Testis (tissue), 3 donors: ENCODE data around the gene NFIB. TPM values are rescaled to one million over a fixed set of nuclear protein-coding genes. Genes with fewer than 3 reads are reported as not detected.

Experiments used
- DNase-seq: peaks from one replicate; pipeline ENCODE4 v3.0.0-alpha.2; 2019
- H3K27ac ChIP-seq, 2 donors: fragments of 200-600 bp; sonication (generic); one replicate each; pipeline ENCODE4 v1.5.1; 2019
- H3K27me3 ChIP-seq: fragments of 200-600 bp; sonication (generic); one replicate; pipeline ENCODE4 v1.5.1; 2019
- H3K36me3 ChIP-seq: fragments of 200-600 bp; sonication (generic); one replicate; pipeline ENCODE4 v1.5.1; 2017; ENCODE audit warnings: low read depth; ENCODE audit errors: missing control alignments
- H3K4me1 ChIP-seq: fragments of 200-600 bp; sonication (generic); one replicate; pipeline ENCODE4 v1.5.1; 2019
- H3K4me3 ChIP-seq, 2 donors: fragments of 200-600 bp; sonication (generic); one replicate each; pipeline ENCODE4 v1.5.1; 2017 to 2019
- H3K9me3 ChIP-seq: fragments of 200-600 bp; sonication (generic); one replicate; pipeline ENCODE4 v1.5.1; 2017
- CTCF ChIP-seq, 3 experiments: fragments of 450-650 bp in 2 of 3; fragments of 200-600 bp in 1 of 3; sonication (generic) in 1 of 3; IDR thresholded peaks; one replicate each; pipeline ENCODE4 v1.5.1; 2016 to 2019; ENCODE audit warnings: antibody characterized with exemption in 3 of 3, mild to moderate bottlenecking in 2 of 3, moderate library complexity in 1 of 3
- POLR2A ChIP-seq: fragments of 450-650 bp; IDR thresholded peaks from one replicate; pipeline ENCODE4 v1.6.1; 2017; ENCODE audit warnings: antibody characterized with exemption, mild to moderate bottlenecking, moderate library complexity
- WGBS, 2 donors: methylation state at CpG; one replicate each; pipeline ENCODE4 v1.1.5; 2018; 5-methylcytosine and 5-hydroxymethylcytosine counted together
- intact Hi-C: fragments of 100-400 bp; cut with DNase I; formaldehyde crosslinking; loops from one replicate; pipeline ENCODE4 v1.15.1; 2023; ENCODE audit warnings: low total_unique reads
- polyA plus RNA-seq: library from polyadenylated mRNA; stranded (reverse); fragments of 350-450 nt; fragmentation: Illumina TruSeq; extraction: RNeasy Lipid Tissue Mini Kit (QIAGEN cat#74804); gene quantifications from one replicate; pipeline ENCODE4 v1.2.3, GENCODE V29; 2014; ENCODE audit warnings: low read depth, low replicate concordance; ENCODE audit not compliant: insufficient read depth
- total RNA-seq, 2 donors: library from RNA; depleted of rRNA; stranded (reverse); fragments of >200 nt; gene quantifications; one replicate each; pipeline ENCODE4 v1.2.3, GENCODE V29; 2016

Gene NFIB
- total and polyA plus RNA-seq, 3 donors from 2014 or later = 8.4 to 34.7 (median 23.1) TPM

- Histone ChIP-seq H3K36me3 (no peaks in the 10 kb centered on the region), H3K9me3 (no peaks in the 10 kb centered on the region), H3K27me3 (no peaks in the 10 kb centered on the region), H3K27ac (no peak overlapping the region), H3K4me3 (no peak overlapping the region), H3K4me1 (no peaks in the 10 kb centered on the region)
- DNase-seq = no peak
- intact Hi-C loops = no loop called here
- WGBS, 2 donors = 73 to 86% methylated on average over 5 of the region's 5 CpGs
- no peak for TF ChIP-seq POLR2A
- TF ChIP-seq CTCF (IDR thresholded peaks at IDR 0.05) = no peak
Measured at GRCh38 chr9:14278291-14278721, 35.6 kb downstream of the NFIB start.

- H3K4me1 ChIP-seq = no peaks in the 10 kb centered on the region
- H3K4me3 ChIP-seq = no peak overlapping the region
- TF ChIP-seq CTCF (IDR thresholded peaks at IDR 0.05) = no peak
- TF ChIP-seq POLR2A = no peak
- H3K27me3 ChIP-seq = no peaks in the 10 kb centered on the region
- H3K9me3 ChIP-seq = no peaks in the 10 kb centered on the region
- no peak overlapping the region for H3K27ac ChIP-seq
- no peaks in the 10 kb centered on the region for H3K36me3 ChIP-seq
- 75 to 78% methylated on average over 3 of the region's 3 CpGs for WGBS, 2 donors
- intact Hi-C loops = no loop called here
- no peak for DNase-seq
Measured at GRCh38 chr9:14277761-14278160, 36.2 kb downstream of the NFIB start.

DNA sequence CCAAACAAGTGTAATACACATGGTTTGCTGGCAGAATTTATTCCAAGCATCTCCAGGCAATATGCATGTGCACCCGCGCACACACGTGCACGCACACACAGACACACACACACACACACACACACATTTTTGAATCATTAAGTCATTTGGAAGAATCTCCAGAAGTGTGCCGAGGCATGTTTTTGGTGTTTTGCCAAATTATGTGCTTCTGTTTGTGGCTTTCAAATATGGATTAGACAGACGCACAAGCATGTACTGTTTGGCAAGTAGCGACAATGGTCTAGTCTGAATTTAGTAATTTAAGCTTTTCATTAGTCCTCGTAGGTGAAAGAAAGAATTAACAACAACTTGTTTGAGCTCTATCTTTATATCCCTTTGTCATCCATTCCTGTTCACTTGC, 36.7 kb downstream of the NFIB start:
- Histone ChIP-seq H3K27ac (no peak overlapping the region), H3K27me3 (no peaks in the 10 kb centered on the region), H3K36me3 (no peaks in the 10 kb centered on the region), H3K4me3 (no peak overlapping the region), H3K4me1 (no peaks in the 10 kb centered on the region), H3K9me3 (no peaks in the 10 kb centered on the region)
- intact Hi-C loops = no loop called here
- TF ChIP-seq CTCF (IDR thresholded peaks at IDR 0.05) (no peak), POLR2A (no peak)
- no peak for DNase-seq
- 54 to 65% methylated on average over 8 of the region's 8 CpGs for WGBS, 2 donors

DNA sequence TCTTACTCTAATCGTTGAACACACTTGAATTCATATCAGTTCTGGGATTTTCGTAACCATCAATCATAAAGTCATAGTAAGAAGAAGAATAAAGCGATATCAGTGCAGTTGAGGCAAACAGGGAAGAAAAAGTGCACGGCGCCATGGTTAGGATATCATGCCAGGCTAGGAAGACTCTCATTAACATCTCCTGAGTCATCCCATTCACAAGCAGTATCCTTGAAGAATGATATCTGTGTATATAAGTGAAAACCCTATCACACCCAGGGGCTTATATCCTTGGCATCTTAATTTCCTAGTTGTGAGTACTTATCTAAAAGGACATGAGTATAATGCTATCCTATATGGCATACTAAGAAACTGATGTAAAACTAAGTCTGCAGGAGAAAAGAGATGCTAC, 38.6 kb downstream of the NFIB start:
- intact Hi-C loops = no loop called here
- Histone ChIP-seq H3K27ac (no peak overlapping the region), H3K27me3 (no peaks in the 10 kb centered on the region), H3K4me1 (peaks cover 8% of the 10 kb centered on the region), H3K4me3 (no peak overlapping the region), H3K36me3 (no peaks in the 10 kb centered on the region), H3K9me3 (no peaks in the 10 kb centered on the region)
- WGBS, 2 donors = 83 to 88% methylated on average over 5 of the region's 5 CpGs
- DNase-seq = no peak
- TF ChIP-seq POLR2A (no peak), CTCF (IDR thresholded peaks at IDR 0.05) (no peak)

GRCh38 chr9:14273696-14274121, 40.2 kb downstream of the NFIB start:
- peaks cover 8% of the 10 kb centered on the region for H3K4me1 ChIP-seq
- H3K27ac ChIP-seq = no peak overlapping the region
- no peak overlapping the region for H3K4me3 ChIP-seq
- no peak for DNase-seq
- no peaks in the 10 kb centered on the region for H3K27me3 ChIP-seq
- no peaks in the 10 kb centered on the region for H3K36me3 ChIP-seq
- no peak for TF ChIP-seq CTCF (IDR thresholded peaks at IDR 0.05)
- TF ChIP-seq POLR2A = no peak
- intact Hi-C loops = no loop called here
- WGBS, 2 donors = 33 to 47% methylated on average over 4 of the region's 4 CpGs
- H3K9me3 ChIP-seq = no peaks in the 10 kb centered on the region
